Osteoblast (primary cell): ENCODE results near the gene INO80D. TPM values are rescaled to one million over a fixed set of nuclear protein-coding genes. Genes with fewer than 3 reads are reported as not detected.

ENCODE experiments used
- DNase-seq: peaks from one replicate; pipeline ENCODE4 v3.0.0; 2011; ENCODE audit warnings: low spot score, mixed read lengths; ENCODE audit not compliant: insufficient read length; ENCODE audit errors: missing footprints
- H2AFZ ChIP-seq: 2 replicates; pipeline ENCODE4 v1.6.0; 2011; ENCODE audit warnings: mild to moderate bottlenecking, low read length
- H3K27ac ChIP-seq: 2 replicates; pipeline ENCODE4 v1.5.1; 2011; ENCODE audit warnings: mild to moderate bottlenecking, low read depth, low read length, moderate library complexity
- H3K27me3 ChIP-seq: 2 replicates; pipeline ENCODE4 v1.6.0; 2012; ENCODE audit warnings: mild to moderate bottlenecking, control low read depth, inconsistent platforms, low read length, moderate library complexity; ENCODE audit not compliant: insufficient read depth
- H3K36me3 ChIP-seq: 2 replicates; pipeline ENCODE4 v1.5.1; 2011; ENCODE audit warnings: mild to moderate bottlenecking, low read length, control low read depth, moderate library complexity; ENCODE audit not compliant: insufficient read depth
- H3K4me1 ChIP-seq: 2 replicates; pipeline ENCODE4 v1.5.1; 2011; ENCODE audit warnings: mild to moderate bottlenecking, low read length, control low read depth, moderate library complexity; ENCODE audit not compliant: insufficient read depth
- H3K4me2 ChIP-seq: 2 replicates; pipeline ENCODE4 v1.6.0; 2011; ENCODE audit warnings: mild to moderate bottlenecking, low read length; ENCODE audit not compliant: insufficient read depth
- H3K4me3 ChIP-seq: fragments of 200-600 bp; sonication (generic); 3 replicates; pipeline ENCODE4 v1.5.1; 2012; ENCODE audit warnings: mild to moderate bottlenecking, low read length, inconsistent platforms; ENCODE audit not compliant: insufficient read depth
- H3K79me2 ChIP-seq: 2 replicates; pipeline ENCODE4 v1.6.0; 2012; ENCODE audit warnings: mild to moderate bottlenecking, low read length, control low read depth, inconsistent platforms; ENCODE audit not compliant: insufficient read depth
- H3K9me3 ChIP-seq: 2 replicates; pipeline ENCODE4 v1.5.1; 2011; ENCODE audit warnings: low read depth, low read length, control low read depth
- H4K20me1 ChIP-seq: 2 replicates; pipeline ENCODE4 v1.6.0; 2012; ENCODE audit warnings: mild to moderate bottlenecking, low read length, control low read depth; ENCODE audit not compliant: insufficient read depth
- total RNA-seq: library from RNA; depleted of rRNA; stranded (reverse); fragments of >200 nt; gene quantifications from 2 replicates; pipeline ENCODE4 v1.2.3, GENCODE V29; 2012
- TF ChIP-seq, protein P1 (sequence below): IDR thresholded peaks from 2 replicates; pipeline ENCODE4 v1.5.1; 2011; ENCODE audit warnings: mild to moderate bottlenecking, low read depth, low read length, moderate library complexity; ENCODE audit errors: extremely low read depth

The INO80D gene
- total RNA-seq, 1 donor, result 9.0 TPM

DNA sequence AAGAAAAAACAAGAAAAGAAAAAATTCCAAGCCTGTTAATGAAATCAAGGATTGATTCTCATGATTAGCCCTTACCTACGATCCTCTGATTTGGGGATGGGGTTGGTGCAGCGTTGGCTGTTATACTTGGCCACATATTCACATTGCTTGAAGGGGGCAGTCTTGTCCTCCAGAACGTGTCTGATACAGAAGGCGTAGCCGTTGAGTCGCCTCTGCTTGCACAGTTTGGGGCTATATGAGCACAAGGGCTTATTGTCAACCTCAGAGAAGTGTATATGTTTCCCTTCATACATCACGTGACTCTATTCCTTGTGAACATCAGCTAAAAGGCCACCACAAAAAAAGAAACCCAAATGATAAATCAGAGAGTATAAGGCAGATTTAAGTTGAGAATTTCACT lies 23.2 kb downstream of the INO80D start:
- Histone ChIP-seq H4K20me1 (peaks cover 4% of the 10 kb centered on the region), H3K27ac (no peak overlapping the region), H3K27me3 (no peaks in the 10 kb centered on the region), H3K79me2 (peaks cover 48% of the 10 kb centered on the region), H3K9me3 (no peaks in the 10 kb centered on the region), H3K4me2 (no peak overlapping the region), H3K4me3 (no peak overlapping the region), H3K36me3 (peaks cover 8% of the 10 kb centered on the region), H3K4me1 (no peaks in the 10 kb centered on the region), H2AFZ (no peak overlapping the region)
- DNase-seq, result no peak
- TF ChIP-seq, protein P1, sequence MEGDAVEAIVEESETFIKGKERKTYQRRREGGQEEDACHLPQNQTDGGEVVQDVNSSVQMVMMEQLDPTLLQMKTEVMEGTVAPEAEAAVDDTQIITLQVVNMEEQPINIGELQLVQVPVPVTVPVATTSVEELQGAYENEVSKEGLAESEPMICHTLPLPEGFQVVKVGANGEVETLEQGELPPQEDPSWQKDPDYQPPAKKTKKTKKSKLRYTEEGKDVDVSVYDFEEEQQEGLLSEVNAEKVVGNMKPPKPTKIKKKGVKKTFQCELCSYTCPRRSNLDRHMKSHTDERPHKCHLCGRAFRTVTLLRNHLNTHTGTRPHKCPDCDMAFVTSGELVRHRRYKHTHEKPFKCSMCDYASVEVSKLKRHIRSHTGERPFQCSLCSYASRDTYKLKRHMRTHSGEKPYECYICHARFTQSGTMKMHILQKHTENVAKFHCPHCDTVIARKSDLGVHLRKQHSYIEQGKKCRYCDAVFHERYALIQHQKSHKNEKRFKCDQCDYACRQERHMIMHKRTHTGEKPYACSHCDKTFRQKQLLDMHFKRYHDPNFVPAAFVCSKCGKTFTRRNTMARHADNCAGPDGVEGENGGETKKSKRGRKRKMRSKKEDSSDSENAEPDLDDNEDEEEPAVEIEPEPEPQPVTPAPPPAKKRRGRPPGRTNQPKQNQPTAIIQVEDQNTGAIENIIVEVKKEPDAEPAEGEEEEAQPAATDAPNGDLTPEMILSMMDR, result no peak

GRCh38 chr2:206056286-206056685 lies 29.7 kb downstream of the INO80D start:
- Histone ChIP-seq H3K4me1 (no peaks in the 10 kb centered on the region), H3K9me3 (no peaks in the 10 kb centered on the region), H2AFZ (no peak overlapping the region), H4K20me1 (peaks cover 7% of the 10 kb centered on the region), H3K36me3 (peaks cover 22% of the 10 kb centered on the region), H3K79me2 (peaks cover 32% of the 10 kb centered on the region), H3K27ac (no peak overlapping the region), H3K27me3 (no peaks in the 10 kb centered on the region), H3K4me3 (no peak overlapping the region), H3K4me2 (no peak overlapping the region)
- TF ChIP-seq, protein P1, result no peak
- DNase-seq, result no peak

DNA sequence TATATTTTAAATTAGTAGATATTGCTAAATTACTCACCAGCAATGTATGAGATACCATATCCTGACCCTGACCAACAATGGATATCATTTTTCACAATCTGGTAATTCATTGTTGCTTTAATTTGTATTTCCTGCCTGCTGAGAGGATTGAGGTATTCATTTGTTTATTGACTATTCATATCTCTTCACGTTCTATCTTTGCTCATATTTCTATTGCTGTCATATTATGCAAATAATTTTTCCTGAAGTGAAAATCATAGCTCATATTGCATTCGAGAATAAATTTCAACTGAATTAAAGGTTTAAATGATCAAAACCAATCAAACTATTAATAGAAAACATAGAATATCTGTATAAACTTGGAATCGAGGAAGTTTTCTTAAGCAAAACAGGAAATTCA lies 31.0 kb downstream of the INO80D start:
- H4K20me1 ChIP-seq, result peaks cover 7% of the 10 kb centered on the region
- TF ChIP-seq, protein P1, result no peak
- no peaks in the 10 kb centered on the region for H3K4me1 ChIP-seq
- no peak overlapping the region for H3K27ac ChIP-seq
- no peak overlapping the region for H3K4me2 ChIP-seq
- no peaks in the 10 kb centered on the region for H3K9me3 ChIP-seq
- no peak overlapping the region for H2AFZ ChIP-seq
- H3K27me3 ChIP-seq, result no peaks in the 10 kb centered on the region
- H3K36me3 ChIP-seq, result peaks cover 22% of the 10 kb centered on the region
- no peak for DNase-seq
- H3K79me2 ChIP-seq, result peaks cover 32% of the 10 kb centered on the region
- H3K4me3 ChIP-seq, result no peak overlapping the region

DNA sequence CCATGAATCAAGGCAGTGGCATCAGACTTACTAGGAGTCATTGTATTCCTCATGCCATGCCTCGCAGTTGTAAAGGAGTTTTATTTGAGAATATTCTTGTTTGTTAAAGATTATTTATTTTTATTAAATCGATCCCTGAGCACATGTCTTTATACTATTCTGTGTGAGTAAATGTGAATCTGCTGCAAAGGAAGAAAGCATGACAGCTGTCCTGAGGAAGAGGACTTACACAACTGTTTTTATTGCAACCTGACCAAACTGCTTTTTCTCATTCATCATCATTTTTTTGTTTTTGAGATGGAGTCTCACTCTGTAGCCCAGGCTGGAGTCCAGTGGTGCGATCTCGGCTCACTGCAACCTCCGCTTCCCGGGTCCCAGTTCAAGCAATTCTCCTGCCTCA lies 34.1 kb downstream of the INO80D start:
- H3K79me2 ChIP-seq, result peaks cover 31% of the 10 kb centered on the region
- TF ChIP-seq, protein P1, result no peak
- H4K20me1 ChIP-seq, result peaks cover 8% of the 10 kb centered on the region
- no peak for DNase-seq
- no peak overlapping the region for H3K4me3 ChIP-seq
- no peak overlapping the region for H3K4me2 ChIP-seq
- no peak overlapping the region for H3K27ac ChIP-seq
- no peak overlapping the region for H2AFZ ChIP-seq
- H3K4me1 ChIP-seq, result no peaks in the 10 kb centered on the region
- no peaks in the 10 kb centered on the region for H3K27me3 ChIP-seq
- no peaks in the 10 kb centered on the region for H3K9me3 ChIP-seq
- H3K36me3 ChIP-seq, result peaks cover 16% of the 10 kb centered on the region
